Memory B cell (primary cell): ENCODE measurements around the gene ABCC11.
"Not testable (repeated sequence)": the region's sequence is repeated elsewhere in the genome, so short reads cannot be mapped to it uniquely, and the experiment has no call there.

Experiments used
- ATAC-seq: fragments of 150-1000 bp; cut with Tn5 transposase; 2 replicates; pipeline ENCODE4 v1.10.0; 2021; ENCODE audit warnings: low read depth, mild to moderate bottlenecking, moderate library complexity
- DNase-seq, 2 donors: peaks; one replicate each; pipeline ENCODE4 v3.0.0; 2022; ENCODE audit warnings: low spot score in 2 of 2
- H3K27ac Mint-ChIP-seq: one replicate; pipeline ENCODE4 v1.8.0; 2022; ENCODE audit warnings: mild to moderate bottlenecking, moderate library complexity, mixed read lengths
- H3K27me3 Mint-ChIP-seq: one replicate; pipeline ENCODE4 v1.8.0; 2022; ENCODE audit warnings: mixed read lengths
- H3K36me3 Mint-ChIP-seq: one replicate; pipeline ENCODE4 v1.8.0; 2022; ENCODE audit warnings: mild to moderate bottlenecking, mixed read lengths
- H3K4me1 Mint-ChIP-seq: one replicate; pipeline ENCODE4 v1.8.0; 2022; ENCODE audit warnings: mixed read lengths
- H3K4me3 Mint-ChIP-seq: one replicate; pipeline ENCODE4 v1.8.0; 2022; ENCODE audit warnings: mild to moderate bottlenecking, moderate library complexity, mixed read lengths
- H3K9me3 Mint-ChIP-seq: one replicate; pipeline ENCODE4 v1.8.0; 2022; ENCODE audit warnings: mixed read lengths

Gene ABCC11

GRCh38 chr16:48203974-48204824 is 43.1 kb downstream of the ABCC11 start:
- Mint-ChIP-seq H3K4me3 (no peak overlapping the region), H3K27me3 (peaks cover 10% of the 10 kb centered on the region), H3K36me3 (no peaks in the 10 kb centered on the region), H3K27ac (no peak overlapping the region), H3K9me3 (no peaks in the 10 kb centered on the region), H3K4me1 (no peaks in the 10 kb centered on the region)
- DNase-seq (no peak), ATAC-seq (no peak)

GRCh38 chr16:48201515-48202201 is 45.7 kb downstream of the ABCC11 start:
- Mint-ChIP-seq H3K27ac (no peak overlapping the region), H3K9me3 (peaks cover 3% of the 10 kb centered on the region), H3K36me3 (no peaks in the 10 kb centered on the region), H3K27me3 (peaks cover 8% of the 10 kb centered on the region), H3K4me3 (no peak overlapping the region), H3K4me1 (no peaks in the 10 kb centered on the region)
- DNase-seq (no peak), ATAC-seq (no peak)

- ATAC-seq (no peak), DNase-seq (no peak)
- Mint-ChIP-seq H3K27me3 (peaks cover 5% of the 10 kb centered on the region), H3K36me3 (no peaks in the 10 kb centered on the region), H3K27ac (no peak overlapping the region), H3K4me3 (no peak overlapping the region), H3K9me3 (peaks cover 3% of the 10 kb centered on the region), H3K4me1 (no peaks in the 10 kb centered on the region)
Observed at GRCh38 chr16:48197294-48197693, 50.0 kb downstream of the ABCC11 start.

- ATAC-seq (no peak), DNase-seq (no peak)
- Mint-ChIP-seq H3K27ac (no peak overlapping the region), H3K27me3 (peaks cover 6% of the 10 kb centered on the region), H3K4me3 (no peak overlapping the region), H3K9me3 (peaks cover 3% of the 10 kb centered on the region), H3K36me3 (no peaks in the 10 kb centered on the region), H3K4me1 (no peaks in the 10 kb centered on the region)
Observed at GRCh38 chr16:48194828-48195556, 52.3 kb downstream of the ABCC11 start.

GRCh38 chr16:48193846-48194245 is 53.5 kb downstream of the ABCC11 start:
- Mint-ChIP-seq H3K4me3 (no peak overlapping the region), H3K27me3 (peaks cover 6% of the 10 kb centered on the region), H3K36me3 (no peaks in the 10 kb centered on the region), H3K4me1 (no peaks in the 10 kb centered on the region), H3K9me3 (peaks cover 3% of the 10 kb centered on the region), H3K27ac (no peak overlapping the region)
- DNase-seq (no peak), ATAC-seq (no peak)

GRCh38 chr16:48188449-48189102 is 58.8 kb downstream of the ABCC11 start:
- H3K4me3 Mint-ChIP-seq: no peak overlapping the region
- H3K36me3 Mint-ChIP-seq: no peaks in the 10 kb centered on the region
- peaks cover 5% of the 10 kb centered on the region for H3K27me3 Mint-ChIP-seq
- no peaks in the 10 kb centered on the region for H3K9me3 Mint-ChIP-seq
- H3K4me1 Mint-ChIP-seq: no peaks in the 10 kb centered on the region
- H3K27ac Mint-ChIP-seq: no peak overlapping the region
- no peak for DNase-seq
- ATAC-seq: peak; percentile 37

GRCh38 chr16:48187779-48188178 is 59.6 kb downstream of the ABCC11 start:
- Mint-ChIP-seq H3K27me3 (peaks cover 5% of the 10 kb centered on the region), H3K4me3 (no peak overlapping the region), H3K36me3 (no peaks in the 10 kb centered on the region), H3K9me3 (no peaks in the 10 kb centered on the region), H3K4me1 (no peaks in the 10 kb centered on the region), H3K27ac (no peak overlapping the region)
- ATAC-seq: no peak
- DNase-seq: no peak

- H3K4me1 Mint-ChIP-seq: no peaks in the 10 kb centered on the region
- H3K9me3 Mint-ChIP-seq: no peaks in the 10 kb centered on the region
- DNase-seq: no peak
- no peak for ATAC-seq
- H3K27me3 Mint-ChIP-seq: peaks cover 3% of the 10 kb centered on the region
- no peaks in the 10 kb centered on the region for H3K36me3 Mint-ChIP-seq
- no peak overlapping the region for H3K27ac Mint-ChIP-seq
- H3K4me3 Mint-ChIP-seq: no peak overlapping the region
Observed at GRCh38 chr16:48184681-48185080, 62.7 kb downstream of the ABCC11 start.

- H3K27ac Mint-ChIP-seq: no peak overlapping the region
- DNase-seq (no peak), ATAC-seq (no peak)
- peaks cover 3% of the 10 kb centered on the region for H3K27me3 Mint-ChIP-seq
- no peaks in the 10 kb centered on the region for H3K36me3 Mint-ChIP-seq
- H3K4me3 Mint-ChIP-seq: no peak overlapping the region
- no peaks in the 10 kb centered on the region for H3K9me3 Mint-ChIP-seq
- no peaks in the 10 kb centered on the region for H3K4me1 Mint-ChIP-seq
Observed at GRCh38 chr16:48182979-48183537, 64.3 kb downstream of the ABCC11 start.

GRCh38 chr16:48181746-48182520 is 65.4 kb downstream of the ABCC11 start:
- not testable (repeated sequence) for H3K27me3 Mint-ChIP-seq, H3K9me3 Mint-ChIP-seq

GRCh38 chr16:48180868-48181480 is 66.4 kb downstream of the ABCC11 start:
- no peaks in the 10 kb centered on the region for H3K9me3 Mint-ChIP-seq
- no peaks in the 10 kb centered on the region for H3K4me1 Mint-ChIP-seq
- ATAC-seq (no peak), DNase-seq (no peak)
- H3K27ac Mint-ChIP-seq: no peak overlapping the region
- peaks cover 8% of the 10 kb centered on the region for H3K27me3 Mint-ChIP-seq
- no peaks in the 10 kb centered on the region for H3K36me3 Mint-ChIP-seq
- no peak overlapping the region for H3K4me3 Mint-ChIP-seq

More at GRCh38 chr16:48181746-48182520, 65.4 kb downstream of the ABCC11 start:
- not testable (repeated sequence) for H3K4me3 Mint-ChIP-seq, H3K4me1 Mint-ChIP-seq, H3K36me3 Mint-ChIP-seq, DNase-seq, ATAC-seq, H3K27ac Mint-ChIP-seq

- Mint-ChIP-seq H3K36me3 (no peaks in the 10 kb centered on the region), H3K4me1 (no peaks in the 10 kb centered on the region), H3K9me3 (no peaks in the 10 kb centered on the region), H3K27me3 (peaks cover 5% of the 10 kb centered on the region), H3K27ac (no peak overlapping the region), H3K4me3 (no peak overlapping the region)
- ATAC-seq: no peak
- DNase-seq: no peak
Observed at GRCh38 chr16:48176635-48177408, 70.5 kb downstream of the ABCC11 start.
